ENCODE measurements around the gene DTNB. TPM values are rescaled to one million over a fixed set of nuclear protein-coding genes. Genes with fewer than 3 reads are reported as not detected.

The DTNB gene
- total and polyA plus RNA-seq, 2 donors (not counting 3 experiments of a cell fraction or from before 2014, with no cell fraction given), result 11.5 to 17.0 TPM

DNA sequence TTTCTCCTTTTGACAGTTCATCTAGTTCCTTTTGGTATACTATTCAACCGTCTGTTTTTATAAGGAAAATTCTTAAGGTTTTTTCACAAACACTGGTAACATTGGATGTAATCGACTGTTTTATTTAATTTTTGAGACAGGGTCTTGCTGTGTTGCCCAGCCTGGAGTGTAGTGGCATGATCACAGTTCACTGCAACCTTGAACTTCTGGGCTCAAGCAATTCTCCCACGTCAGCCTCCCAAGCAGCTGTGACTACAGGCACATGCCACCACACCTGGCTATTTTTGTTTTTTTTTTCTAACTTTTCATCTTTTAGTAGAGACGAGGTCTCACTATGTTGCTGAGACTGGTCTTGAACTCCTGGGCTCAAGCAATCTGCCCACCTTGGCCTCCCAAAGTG, 227.3 kb downstream of the DTNB start:
- CTCF ChIA-PET, result interaction anchor here (1.2 to 1.3 kb wide), 2 partner anchors 10 to 84 kb away, joined by 3 read pairs; no protein-coding TSS in a partner anchor

More for the DNA sequence above, 227.3 kb downstream of the DTNB start:
- DNase-seq (ENCODE audit: low read depth, low spot score) (no peak), FAIRE-seq (no peak)
- Histone ChIP-seq H3K36me3 (ENCODE audit: control insufficient read depth in 2 of 2, extremely low read depth in 1 of 2, insufficient read depth in 2 of 2, low read length in 2 of 2) (no peaks in the 10 kb centered on the region), H3K9ac (replicated peaks; ENCODE audit: extremely low read depth, insufficient read depth, low read length) (no peak overlapping the region), H3K79me2 (ENCODE audit: control insufficient read depth, insufficient read depth, low read length) (no peaks in the 10 kb centered on the region), H3K27ac (ENCODE audit: insufficient read depth, low read depth, low read length) (no peak overlapping the region), H3K9me3 (replicated peaks; ENCODE audit: control insufficient read depth, insufficient read depth, low read length) (no peaks in the 10 kb centered on the region), H3K4me2 (ENCODE audit: insufficient read depth, low read length) (no peak overlapping the region), H3K27me3 (ENCODE audit: control insufficient read depth in 2 of 2, insufficient read depth in 2 of 2, low read length in 2 of 2) (no peaks in the 10 kb centered on the region), H4K20me1 (replicated peaks; ENCODE audit: control insufficient read depth, extremely low read depth, insufficient read depth, low read length) (no peaks in the 10 kb centered on the region), H2AFZ (ENCODE audit: low read depth, low read length) (no peak overlapping the region), H3K9me1 (replicated peaks; ENCODE audit: control insufficient read depth, extremely low read depth, insufficient read depth, low read length) (no peaks in the 10 kb centered on the region), H3K4me1 (ENCODE audit: control insufficient read depth, extremely low read depth, insufficient read depth, low read length) (no peaks in the 10 kb centered on the region), H3K4me3 (replicated peaks in 1 of 3; ENCODE audit: insufficient read depth in 1 of 3, low read depth in 1 of 3, low read length in 3 of 3) (no peak overlapping the region)
- intact Hi-C loops (cut with micrococcal nuclease) (no loop called here), dilution Hi-C loops (cut with MboI; ENCODE audit: extremely low pct_ligation_motif_present, low sequenced_read_pairs) (no loop called here)
- no TSS peak for BruUV-seq (replicated peaks)
- POLR2A ChIA-PET, result no interaction called here
- TF ChIP-seq POLR2AphosphoS5 (IDR thresholded peaks at IDR 0.05; ENCODE audit: insufficient read depth, low read depth, low read length) (no peak), POLR2A (IDR thresholded peaks at IDR 0.05; ENCODE audit: low read depth, low read length) (no peak), GATA2 (IDR thresholded peaks at IDR 0.05; ENCODE audit: insufficient read depth, insufficient read length, low read depth, low read length) (no peak), JUN (IDR thresholded peaks at IDR 0.05; ENCODE audit: borderline replicate concordance, insufficient read depth, insufficient read length, low read depth) (no peak), EZH2 (IDR thresholded peaks at IDR 0.05; ENCODE audit: borderline replicate concordance, low read depth, low read length, severe bottlenecking) (no peak), MYC (IDR thresholded peaks at IDR 0.05; ENCODE audit: low read depth, low read length) (no peak), FOS (IDR thresholded peaks at IDR 0.05; ENCODE audit: borderline replicate concordance, insufficient read depth, low read length) (no peak)
- TF ChIP-seq, protein P1, sequence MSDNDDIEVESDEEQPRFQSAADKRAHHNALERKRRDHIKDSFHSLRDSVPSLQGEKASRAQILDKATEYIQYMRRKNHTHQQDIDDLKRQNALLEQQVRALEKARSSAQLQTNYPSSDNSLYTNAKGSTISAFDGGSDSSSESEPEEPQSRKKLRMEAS (IDR thresholded peaks at IDR 0.05; ENCODE audit: insufficient read depth, insufficient read length), result no peak
- TF ChIP-seq, protein P2, sequence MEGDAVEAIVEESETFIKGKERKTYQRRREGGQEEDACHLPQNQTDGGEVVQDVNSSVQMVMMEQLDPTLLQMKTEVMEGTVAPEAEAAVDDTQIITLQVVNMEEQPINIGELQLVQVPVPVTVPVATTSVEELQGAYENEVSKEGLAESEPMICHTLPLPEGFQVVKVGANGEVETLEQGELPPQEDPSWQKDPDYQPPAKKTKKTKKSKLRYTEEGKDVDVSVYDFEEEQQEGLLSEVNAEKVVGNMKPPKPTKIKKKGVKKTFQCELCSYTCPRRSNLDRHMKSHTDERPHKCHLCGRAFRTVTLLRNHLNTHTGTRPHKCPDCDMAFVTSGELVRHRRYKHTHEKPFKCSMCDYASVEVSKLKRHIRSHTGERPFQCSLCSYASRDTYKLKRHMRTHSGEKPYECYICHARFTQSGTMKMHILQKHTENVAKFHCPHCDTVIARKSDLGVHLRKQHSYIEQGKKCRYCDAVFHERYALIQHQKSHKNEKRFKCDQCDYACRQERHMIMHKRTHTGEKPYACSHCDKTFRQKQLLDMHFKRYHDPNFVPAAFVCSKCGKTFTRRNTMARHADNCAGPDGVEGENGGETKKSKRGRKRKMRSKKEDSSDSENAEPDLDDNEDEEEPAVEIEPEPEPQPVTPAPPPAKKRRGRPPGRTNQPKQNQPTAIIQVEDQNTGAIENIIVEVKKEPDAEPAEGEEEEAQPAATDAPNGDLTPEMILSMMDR (IDR thresholded peaks at IDR 0.05; ENCODE audit: extremely low read depth in 1 of 2, insufficient read depth in 1 of 2, low read depth in 1 of 2, low read length in 2 of 2), result no peak
